ENCODE results near the gene FYB1.

Gene FYB1

DNA sequence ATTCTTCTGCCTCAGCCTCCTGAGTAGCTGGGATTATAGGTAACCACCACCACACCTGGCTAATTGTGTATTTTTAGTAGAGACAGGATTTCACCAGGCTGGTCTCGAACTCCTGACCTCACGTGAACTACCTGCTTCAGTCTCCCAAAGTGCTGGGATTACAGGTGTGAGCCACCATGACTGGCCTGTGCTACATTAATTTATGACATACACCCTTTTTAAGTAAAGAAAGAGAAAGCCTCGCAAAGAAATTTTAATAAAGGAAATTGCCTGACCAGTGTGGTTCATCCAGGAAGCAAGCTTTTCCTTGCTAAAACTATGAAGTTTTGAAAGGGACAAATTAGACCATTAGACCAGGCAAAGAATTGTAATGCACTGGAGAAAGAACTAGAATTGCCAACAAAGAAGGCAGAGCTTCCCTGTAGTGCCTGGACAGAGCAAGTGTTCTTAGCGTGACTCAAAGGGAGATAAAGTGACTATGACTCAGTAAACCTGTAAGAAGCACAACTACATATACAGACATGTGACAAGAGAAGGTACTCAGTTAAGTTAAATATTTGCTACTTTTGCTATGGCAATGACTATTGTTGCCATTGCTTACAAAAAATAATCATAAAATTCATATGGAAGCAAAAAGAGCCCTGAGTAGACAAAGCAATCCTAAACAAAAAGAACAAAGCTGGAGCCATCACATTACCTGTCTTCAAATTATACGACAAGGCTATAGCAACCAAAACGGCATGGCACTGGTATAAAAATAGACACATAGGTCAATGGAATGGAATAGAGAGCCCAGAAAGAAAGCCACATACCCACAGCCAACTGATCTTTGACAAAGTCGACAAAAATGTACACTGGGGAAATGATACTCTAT, 54.6 kb downstream of the FYB1 start:
- TF ChIP-seq YY1 (IDR thresholded peaks at IDR 0.05; ENCODE audit: low read depth) (no peak), RAD21 (IDR thresholded peaks at IDR 0.05; ENCODE audit: low read depth) (no peak), EGR1 (IDR thresholded peaks at IDR 0.05) (no peak)

GRCh38 chr5:39164016-39164415, 55.3 kb downstream of the FYB1 start:
- TF ChIP-seq, protein P1, sequence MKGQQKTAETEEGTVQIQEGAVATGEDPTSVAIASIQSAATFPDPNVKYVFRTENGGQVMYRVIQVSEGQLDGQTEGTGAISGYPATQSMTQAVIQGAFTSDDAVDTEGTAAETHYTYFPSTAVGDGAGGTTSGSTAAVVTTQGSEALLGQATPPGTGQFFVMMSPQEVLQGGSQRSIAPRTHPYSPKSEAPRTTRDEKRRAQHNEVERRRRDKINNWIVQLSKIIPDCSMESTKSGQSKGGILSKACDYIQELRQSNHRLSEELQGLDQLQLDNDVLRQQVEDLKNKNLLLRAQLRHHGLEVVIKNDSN (IDR thresholded peaks at IDR 0.05) = peak; percentile 89
- no peak for TF ChIP-seq TAF1 (IDR thresholded peaks at IDR 0.05; ENCODE audit: low read depth)
- TF ChIP-seq, protein P2, sequence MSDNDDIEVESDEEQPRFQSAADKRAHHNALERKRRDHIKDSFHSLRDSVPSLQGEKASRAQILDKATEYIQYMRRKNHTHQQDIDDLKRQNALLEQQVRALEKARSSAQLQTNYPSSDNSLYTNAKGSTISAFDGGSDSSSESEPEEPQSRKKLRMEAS (IDR thresholded peaks at IDR 0.05) = peak; percentile 34; the same call in 1 of the 2 replicates

DNA sequence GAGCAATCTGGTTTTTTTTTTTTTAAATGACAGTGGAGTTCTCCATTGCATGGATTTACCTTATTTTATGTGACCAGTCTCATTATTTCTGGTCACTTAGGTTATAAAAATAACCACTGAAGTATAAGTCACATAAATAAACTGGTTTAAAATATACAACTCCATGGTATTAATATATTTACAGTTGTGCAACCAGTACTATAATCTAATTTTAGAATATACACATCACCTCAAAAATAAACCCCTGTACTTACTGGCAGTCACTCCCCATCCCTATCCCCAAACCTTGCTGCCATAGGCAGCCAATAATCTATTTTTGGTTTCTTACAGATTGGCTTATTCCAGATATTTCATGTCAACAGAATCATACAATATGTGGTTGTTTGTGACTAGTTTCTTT, 57.8 kb downstream of the FYB1 start:
- TF ChIP-seq EGR1 (IDR thresholded peaks at IDR 0.05) (no peak), FOXM1 (IDR thresholded peaks at IDR 0.05; ENCODE audit: borderline replicate concordance, low read depth) (no peak), TEAD4 (IDR thresholded peaks at IDR 0.05) (no peak), YY1 (IDR thresholded peaks at IDR 0.05; ENCODE audit: low read depth) (no peak), RAD21 (IDR thresholded peaks at IDR 0.05; ENCODE audit: low read depth) (no peak), TCF12 (IDR thresholded peaks at IDR 0.05; ENCODE audit: low read depth) (no peak), CREB1 (IDR thresholded peaks at IDR 0.05; ENCODE audit: low read depth) (no peak), CEBPB (IDR thresholded peaks at IDR 0.05) (no peak), TAF1 (IDR thresholded peaks at IDR 0.05; ENCODE audit: low read depth) (no peak), REST (IDR thresholded peaks at IDR 0.05; ENCODE audit: low read depth) (no peak)
- TF ChIP-seq, protein P2 (IDR thresholded peaks at IDR 0.05) = no peak

DNA sequence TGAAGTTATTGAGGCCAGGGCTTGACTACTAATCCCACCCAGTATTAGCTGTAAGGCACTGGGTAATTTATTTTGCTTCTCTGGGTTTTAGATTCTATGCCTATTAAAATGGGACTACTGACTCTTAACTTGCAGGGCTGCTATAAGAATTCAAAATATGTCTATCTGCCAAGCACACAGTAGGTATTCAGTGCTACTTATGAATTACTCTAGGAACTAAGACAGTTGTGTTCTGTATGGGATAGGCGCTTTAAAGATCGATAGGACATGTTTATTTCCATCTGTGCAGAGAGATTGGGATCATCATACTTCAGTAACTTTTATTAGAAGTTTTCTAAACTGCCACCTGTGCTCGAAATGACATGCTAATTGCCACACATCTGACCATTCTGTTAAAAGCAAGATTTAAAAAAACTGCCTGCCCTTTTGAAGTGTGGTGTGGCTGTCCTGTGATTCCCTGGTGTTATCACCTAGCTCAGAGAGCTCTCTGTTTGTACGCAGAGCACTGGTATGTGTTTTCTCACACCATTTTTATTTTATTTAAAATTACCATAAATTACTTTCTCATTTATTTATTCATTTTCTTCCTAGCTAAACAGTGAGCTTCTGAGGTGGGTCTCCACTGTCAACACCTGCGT, 58.7 kb downstream of the FYB1 start:
- TF ChIP-seq TAF1 (IDR thresholded peaks at IDR 0.05; ENCODE audit: low read depth) = no peak
- no peak for TF ChIP-seq TEAD4 (IDR thresholded peaks at IDR 0.05)
- TF ChIP-seq, protein P1 (IDR thresholded peaks at IDR 0.05) = no peak
- no peak for TF ChIP-seq RAD21 (IDR thresholded peaks at IDR 0.05; ENCODE audit: low read depth)
- TF ChIP-seq, protein P2 (IDR thresholded peaks at IDR 0.05) = no peak
- no peak for TF ChIP-seq NFIC (IDR thresholded peaks at IDR 0.05)
- no peak for TF ChIP-seq CREB1 (IDR thresholded peaks at IDR 0.05; ENCODE audit: low read depth)
- no peak for TF ChIP-seq YY1 (IDR thresholded peaks at IDR 0.05; ENCODE audit: low read depth)
- no peak for TF ChIP-seq EGR1 (IDR thresholded peaks at IDR 0.05)
- TF ChIP-seq FOXM1 (IDR thresholded peaks at IDR 0.05; ENCODE audit: borderline replicate concordance, low read depth) = no peak
- no peak for TF ChIP-seq ZBTB7A (IDR thresholded peaks at IDR 0.05; ENCODE audit: low read depth)
- no peak for TF ChIP-seq CEBPB (IDR thresholded peaks at IDR 0.05)
- no peak for TF ChIP-seq REST (IDR thresholded peaks at IDR 0.05; ENCODE audit: low read depth)
- no peak for TF ChIP-seq EP300 (IDR thresholded peaks at IDR 0.05; ENCODE audit: borderline replicate concordance)

- no peak for TF ChIP-seq FOXM1 (IDR thresholded peaks at IDR 0.05; ENCODE audit: borderline replicate concordance, low read depth)
- no peak for TF ChIP-seq TEAD4 (IDR thresholded peaks at IDR 0.05)
- no peak for TF ChIP-seq ZBTB7A (IDR thresholded peaks at IDR 0.05; ENCODE audit: low read depth)
Observed at GRCh38 chr5:39159811-39160490, 59.4 kb downstream of the FYB1 start.

Measured in Ishikawa (cell line).